HG03378 (cell line): ENCODE results near the gene MAST1.
A peak's percentile ranks its signal among the peaks of the same experiment; 100 is the strongest.
"Not testable (repeated sequence)": the region's sequence is repeated elsewhere in the genome, so short reads cannot be mapped to it uniquely, and the experiment has no call there.

ENCODE experiments used
- ATAC-seq: cut with Tn5 transposase; IDR thresholded peaks from one replicate; pipeline ENCODE4 v1.9.1; 2021; ENCODE audit warnings: mild to moderate bottlenecking, moderate library complexity; ENCODE audit not compliant: unreplicated experiment

The MAST1 gene

DNA sequence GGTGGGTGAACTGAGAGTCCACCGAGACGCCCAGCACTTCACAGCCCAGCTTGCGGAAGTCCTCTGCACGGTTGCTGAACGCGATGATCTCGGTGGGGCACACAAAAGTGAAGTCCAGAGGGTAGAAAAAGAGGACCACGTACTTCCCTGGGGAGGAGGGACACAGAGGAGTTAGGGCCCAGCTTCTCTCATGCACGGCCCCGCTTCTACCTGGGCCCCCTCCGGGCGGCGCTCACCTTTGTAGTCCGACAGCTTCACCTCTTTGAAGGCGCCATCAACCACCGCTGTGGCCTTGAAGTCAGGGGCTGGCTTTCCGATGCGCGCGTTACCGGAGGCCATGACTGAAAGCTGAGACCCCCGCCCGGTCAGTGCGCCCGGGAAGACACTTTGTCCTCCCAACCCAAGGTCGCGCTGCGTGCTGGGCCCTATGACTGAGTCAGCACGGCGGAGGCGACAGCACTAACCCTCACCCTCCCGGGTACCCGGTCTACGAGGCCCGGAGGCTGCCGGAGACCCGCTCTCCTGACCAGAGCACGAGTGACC, 37.3 kb upstream of the MAST1 start:
- ATAC-seq, result no peak

DNA sequence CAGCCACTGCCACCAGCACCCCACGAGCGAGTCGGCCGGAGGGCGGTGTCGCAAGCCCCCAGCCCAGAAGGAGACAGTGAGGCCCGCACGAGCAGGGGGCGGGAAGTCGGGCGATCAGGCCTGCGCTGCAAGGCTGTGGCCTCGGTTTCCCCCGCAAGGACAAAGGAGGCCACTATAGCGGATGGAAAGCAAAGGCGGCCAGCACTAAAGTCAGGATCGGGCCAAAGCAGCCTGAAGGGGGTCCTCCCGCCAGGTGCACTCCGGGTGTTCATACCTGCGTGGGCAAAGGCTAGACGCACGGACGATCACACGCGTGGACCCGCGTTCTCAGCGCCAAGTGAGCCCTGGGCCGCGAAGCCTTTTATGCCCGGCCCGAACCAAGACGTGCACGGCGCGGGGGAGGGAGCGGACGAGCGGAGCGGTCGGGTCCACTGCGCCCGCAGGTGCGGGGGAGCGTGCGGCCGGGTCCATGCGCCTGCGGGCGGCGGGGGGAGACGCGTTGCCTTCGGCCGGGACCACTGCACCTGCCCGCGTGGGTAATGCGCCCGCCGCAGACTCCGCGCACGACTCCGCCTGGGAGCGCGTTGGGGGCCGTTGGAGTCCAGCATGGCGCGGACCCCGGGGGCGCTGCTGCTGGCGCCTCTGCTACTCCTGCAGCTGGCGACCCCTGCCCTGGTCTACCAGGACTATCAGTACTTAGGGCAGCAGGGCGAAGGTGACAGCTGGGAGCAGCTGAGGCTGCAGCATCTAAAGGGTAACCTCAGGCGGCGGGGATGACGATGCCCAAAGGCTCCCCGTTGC, 36.6 kb upstream of the MAST1 start, which contains the start of the genes PRDX2 and THSD8:
Gene PRDX2 (minus strand): TSS at position 335 of the 801 bp plus-strand sequence. CDS start 539 bp downstream, outside the sequence.
Gene THSD8 (plus strand): TSS at position 604 of the 801 bp plus-strand sequence. CDS start 3 bp downstream, at position 607.
- no peak for ATAC-seq

DNA sequence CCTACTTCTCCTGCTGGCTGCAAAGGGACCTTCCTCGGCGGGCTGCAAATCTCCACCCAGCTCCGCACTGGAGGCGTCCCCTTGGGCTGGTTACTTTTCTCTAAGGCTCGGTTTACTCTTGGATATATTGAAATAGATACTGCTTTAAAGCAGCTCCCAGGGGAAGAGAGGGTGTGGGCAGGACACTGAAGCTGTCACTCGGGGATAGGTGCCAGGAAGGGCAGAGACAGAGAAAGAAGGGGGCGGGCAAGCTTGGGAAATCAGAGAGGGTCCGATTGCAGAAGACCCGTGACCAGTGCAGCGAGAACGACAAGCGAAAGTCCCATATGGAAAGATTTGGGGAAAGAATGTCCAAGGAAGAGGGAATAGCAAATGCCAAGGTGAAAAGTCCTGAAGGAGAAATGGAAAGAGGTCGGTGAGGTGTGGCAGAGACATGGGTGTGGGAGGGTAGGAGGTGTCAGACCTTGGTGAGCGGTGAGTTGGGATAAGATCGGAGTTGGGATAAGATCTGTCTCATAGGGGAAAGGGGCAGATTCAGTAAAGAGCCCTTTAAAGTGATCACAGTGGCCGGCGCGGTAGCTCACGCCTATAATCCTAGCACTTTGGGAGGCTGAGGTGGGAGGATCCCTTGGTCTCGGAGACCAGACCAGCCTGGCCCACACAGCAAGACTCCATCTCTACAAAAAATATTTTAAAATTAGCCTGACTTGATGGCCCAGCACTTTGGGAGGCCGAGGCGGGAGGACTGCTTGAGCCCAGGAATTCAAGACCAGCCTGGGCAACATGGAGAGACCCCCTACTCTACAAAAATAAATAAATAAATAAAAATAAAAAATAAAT, 35.8 kb upstream of the MAST1 start:
- ATAC-seq, result no peak

DNA sequence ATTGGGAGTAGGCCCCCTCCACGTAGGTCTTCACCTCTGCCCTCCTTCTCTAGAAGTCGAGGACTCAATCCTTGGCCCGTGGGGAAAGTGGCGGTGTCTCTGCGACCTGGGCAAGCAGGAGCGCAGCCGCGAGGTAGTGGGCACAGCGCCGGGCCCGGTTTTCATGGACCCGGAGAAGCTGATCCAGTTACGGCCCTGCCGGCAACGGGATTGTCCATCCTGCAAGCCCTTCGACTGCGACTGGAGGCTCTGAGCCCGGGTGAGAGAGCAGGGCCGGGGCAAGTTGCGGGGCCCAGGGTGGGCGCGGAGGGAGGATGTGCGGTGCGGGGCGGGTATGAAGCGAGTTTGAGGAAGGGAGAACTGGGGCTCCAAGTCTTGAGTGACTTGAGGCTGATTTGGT, 34.3 kb upstream of the MAST1 start:
- ATAC-seq, result no peak

DNA sequence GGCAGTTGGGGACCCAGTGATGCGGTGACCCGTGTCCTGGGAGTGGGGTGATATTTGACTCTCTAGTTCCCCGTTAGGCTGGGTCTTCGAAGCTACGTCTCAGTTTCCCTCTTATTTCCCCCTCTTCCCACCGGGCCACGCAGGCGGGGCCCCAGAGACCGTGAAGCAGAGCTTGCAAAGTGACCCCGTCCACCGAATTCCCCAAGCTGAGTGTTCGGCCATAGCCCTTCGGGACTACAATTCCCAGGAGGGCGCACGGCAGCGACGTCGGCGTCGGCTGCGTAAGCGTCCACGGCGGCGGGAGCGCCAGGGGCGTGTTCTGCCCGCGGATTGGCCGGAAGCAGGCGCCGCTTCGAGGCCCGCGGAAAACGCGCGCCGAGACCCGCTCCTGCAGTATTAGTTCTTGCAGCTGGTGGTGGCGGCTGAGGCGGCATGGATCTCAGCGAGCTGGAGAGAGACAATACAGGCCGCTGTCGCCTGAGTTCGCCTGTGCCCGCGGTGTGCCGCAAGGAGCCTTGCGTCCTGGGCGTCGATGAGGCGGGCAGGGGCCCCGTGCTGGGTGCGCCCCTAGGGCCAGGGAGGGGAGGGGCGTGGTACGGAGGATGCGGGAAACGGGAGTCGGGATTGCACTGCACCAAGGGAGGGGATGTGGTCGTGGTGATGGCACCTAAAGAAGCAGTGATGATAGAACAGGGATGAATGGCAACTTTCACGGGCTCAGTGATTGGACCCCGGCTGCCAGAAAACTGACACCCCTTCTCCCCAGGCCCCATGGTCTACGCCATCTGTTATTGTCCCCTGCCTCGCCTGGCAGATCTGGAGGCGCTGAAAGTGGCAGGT, 31.9 kb upstream of the MAST1 start, which contains the start of gene RNASEH2A:
Gene RNASEH2A (plus strand): TSS at position 343 of the 840 bp plus-strand sequence. CDS start 90 bp downstream, at position 433.
- peak; percentile 57 for ATAC-seq

DNA sequence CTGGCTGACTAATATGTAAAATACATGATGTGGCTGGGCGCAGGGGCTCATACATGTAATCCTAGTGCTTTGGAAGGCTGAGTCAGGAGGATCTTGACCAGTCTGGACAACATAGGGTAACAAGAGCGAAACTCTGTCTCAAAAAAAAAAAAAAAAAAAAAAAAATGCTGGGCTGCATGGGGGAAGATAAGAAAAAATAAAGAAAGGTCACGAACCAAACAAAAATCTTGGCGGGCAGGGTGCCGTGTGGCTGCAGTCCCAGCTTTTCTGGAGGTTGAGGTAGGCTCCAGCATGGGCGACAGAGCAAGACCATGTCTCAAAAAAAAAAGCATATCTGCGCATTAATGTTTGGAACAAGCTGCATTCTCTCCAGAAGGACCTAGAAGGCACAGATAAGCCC, 23.2 kb upstream of the MAST1 start:
- no peak for ATAC-seq

DNA sequence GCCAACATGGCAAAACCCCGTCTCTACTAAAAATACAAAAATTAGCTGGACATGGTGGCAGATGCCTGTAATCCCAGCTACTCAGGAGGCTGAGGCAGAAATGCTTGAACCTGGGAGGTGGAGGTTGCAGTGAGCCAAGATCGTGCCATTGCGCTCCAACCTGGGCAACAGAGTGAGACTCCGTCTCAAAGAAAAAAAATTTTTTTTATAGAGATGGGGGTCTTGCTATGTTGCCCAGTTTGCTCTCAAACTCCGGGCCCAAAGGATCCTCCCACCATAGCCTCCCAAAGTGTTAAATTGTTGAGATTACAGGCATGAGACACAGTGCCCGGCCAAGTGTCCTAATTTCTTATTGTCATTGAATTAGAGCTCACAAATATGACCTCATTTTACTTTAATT, 21.1 kb upstream of the MAST1 start:
- not testable (repeated sequence) for ATAC-seq

DNA sequence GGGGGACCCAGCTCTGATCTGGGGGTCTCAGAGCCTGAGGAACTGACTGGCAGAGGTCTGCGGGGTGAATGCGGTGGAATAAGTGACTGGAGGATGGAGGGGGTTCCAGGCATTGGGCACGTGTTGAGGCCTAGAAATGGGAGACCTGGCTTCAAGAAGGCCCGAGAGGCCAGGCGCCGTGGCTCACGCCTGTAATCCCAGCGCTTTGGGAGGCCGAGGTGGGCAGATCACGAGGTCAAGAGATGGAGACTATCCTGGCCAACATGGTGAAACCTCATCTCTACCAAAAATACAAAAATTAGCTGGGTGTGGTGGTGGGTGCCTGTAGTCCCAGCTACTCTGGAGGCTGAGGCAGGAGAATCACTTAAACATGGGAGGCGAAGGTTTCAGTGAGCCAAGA, 20.5 kb upstream of the MAST1 start:
- ATAC-seq, result not testable (repeated sequence)

DNA sequence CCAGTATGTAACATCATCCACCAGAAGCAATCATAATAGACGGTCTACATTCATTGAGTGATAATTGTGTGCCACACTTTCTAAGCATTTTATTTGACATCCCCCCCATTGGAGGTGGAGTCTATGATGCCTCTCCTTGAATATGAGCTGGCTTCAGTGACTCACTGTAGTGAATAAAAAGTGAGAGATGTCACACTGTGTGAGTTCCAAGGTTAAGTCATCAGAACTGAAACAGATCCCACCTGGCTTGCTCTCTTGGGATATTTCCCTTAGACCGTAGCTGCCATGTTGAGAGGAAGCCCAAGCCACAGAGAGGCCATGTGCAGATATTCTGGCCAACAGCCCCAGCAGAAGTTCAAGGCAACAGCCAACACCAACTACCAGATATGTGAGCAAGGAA, 16.6 kb upstream of the MAST1 start:
- no peak for ATAC-seq

DNA sequence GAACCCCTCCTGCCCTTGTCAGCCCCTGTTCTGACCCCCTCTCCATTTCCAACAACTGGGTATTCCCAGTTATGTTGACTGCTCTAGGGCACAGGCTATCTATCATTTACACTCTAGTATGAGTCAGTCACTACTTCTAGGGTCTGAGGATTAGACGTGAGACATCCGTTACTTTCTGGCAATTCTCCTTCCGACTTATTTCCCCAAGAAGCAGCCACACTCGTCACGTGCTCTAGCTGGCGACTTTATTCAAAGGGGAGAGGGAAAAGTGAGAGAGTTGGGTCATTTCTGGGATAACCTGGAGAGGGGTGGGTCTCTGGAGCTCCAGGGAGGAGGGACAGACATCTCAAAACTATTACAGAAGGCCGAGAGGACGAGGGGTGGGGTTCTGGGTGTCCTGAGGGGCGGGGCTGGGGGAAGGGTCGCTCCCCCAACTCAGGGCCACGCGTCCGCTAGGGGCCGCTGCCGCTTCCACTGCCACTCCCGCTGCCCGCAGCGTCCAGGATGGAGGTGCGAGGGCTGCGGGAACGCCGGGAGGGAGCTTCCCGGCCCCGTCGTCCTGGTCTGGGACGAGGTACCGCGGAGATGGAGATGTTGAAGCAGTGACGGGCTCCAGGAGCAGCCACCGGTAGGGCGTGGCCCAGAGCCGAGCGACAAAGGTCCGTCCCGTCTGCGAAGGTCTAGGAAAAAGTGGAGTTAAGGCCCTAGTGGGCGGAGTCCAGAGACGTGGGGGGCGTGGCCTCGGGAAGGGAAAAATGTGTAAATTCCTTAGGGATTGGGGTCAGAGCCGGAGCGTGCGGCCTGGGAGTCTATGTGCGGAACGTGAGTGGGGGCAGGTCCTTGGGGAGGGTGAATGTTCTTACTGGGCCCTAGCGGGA, 12.8 kb upstream of the MAST1 start:
- ATAC-seq, result no peak

DNA sequence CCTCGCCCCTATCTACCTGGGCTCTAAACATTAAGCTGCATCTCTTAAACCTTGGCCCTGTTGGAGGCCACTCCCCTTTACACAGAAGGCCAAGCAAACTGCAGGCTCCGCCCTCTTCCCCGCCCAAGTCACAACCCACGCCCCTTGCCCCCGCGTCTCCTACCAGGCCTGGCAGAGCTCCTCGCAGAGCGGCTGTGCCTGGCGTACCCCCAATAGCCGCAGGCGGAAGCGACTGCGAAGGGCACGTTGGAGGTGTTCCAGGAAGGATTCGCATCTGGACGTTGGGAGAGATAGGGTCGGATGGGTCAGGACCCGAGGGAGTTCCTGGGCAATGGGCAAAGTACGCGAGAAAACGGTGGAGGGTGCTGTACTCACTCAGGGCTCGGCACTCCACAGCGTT, 9.8 kb upstream of the MAST1 start:
- ATAC-seq, result no peak

DNA sequence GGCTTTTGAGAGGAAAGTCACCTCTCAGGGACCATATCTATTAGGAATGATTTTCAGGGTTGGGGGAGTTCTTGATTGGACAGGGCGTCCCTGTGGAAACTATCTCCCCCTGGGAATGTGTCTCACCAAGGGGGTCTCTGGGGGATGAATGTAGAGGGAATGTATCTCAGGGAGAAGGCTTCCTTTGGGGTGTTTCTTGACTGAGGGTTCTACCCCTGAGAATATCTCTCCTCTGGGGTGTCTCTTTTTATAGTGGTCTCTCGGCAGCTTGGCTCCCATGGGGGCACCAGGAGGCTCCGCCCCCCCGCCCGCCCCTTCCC, 4.9 kb upstream of the MAST1 start:
- ATAC-seq, result no peak

DNA sequence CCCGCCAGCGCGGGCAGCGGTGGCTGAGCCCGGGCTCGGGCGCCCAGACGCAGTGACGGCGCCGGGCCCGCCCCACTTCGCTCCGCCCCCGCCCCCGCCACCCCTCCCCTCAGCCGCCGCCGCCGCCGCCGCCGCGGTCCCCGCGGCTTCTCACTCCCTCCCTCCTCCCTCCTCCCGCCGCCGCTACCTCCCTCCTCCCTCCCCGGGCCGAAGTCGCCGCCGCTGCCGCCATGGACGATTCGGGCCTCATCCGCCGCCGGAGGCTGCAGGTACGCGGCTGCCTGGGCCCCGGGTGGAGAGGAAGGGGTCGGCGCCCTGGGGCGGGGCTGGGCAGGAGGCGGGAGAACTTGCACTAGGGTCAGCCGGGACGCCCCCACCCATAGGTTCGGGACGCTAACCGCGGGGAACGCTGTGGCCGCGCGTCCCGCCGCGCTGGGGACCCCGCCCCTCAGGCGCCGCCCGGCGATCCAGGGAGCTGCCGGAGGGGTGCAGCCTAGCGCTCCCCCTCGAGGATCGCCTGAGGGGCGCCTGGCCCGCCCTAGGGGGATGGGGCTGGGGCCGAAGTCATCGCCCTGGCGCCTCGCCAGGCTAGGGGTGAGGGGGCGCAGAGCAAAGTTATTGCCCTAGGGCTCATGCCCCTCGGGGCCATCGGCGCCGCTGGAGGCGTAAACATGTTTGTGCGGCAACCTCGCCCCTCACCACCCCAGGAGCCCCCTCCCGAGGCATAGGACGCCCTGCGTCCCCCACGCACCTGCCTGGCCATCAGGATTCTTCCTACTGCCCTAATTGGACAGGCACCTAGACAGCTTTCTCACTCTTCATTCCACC, 4.4 kb upstream of the MAST1 start:
- no peak for ATAC-seq

DNA sequence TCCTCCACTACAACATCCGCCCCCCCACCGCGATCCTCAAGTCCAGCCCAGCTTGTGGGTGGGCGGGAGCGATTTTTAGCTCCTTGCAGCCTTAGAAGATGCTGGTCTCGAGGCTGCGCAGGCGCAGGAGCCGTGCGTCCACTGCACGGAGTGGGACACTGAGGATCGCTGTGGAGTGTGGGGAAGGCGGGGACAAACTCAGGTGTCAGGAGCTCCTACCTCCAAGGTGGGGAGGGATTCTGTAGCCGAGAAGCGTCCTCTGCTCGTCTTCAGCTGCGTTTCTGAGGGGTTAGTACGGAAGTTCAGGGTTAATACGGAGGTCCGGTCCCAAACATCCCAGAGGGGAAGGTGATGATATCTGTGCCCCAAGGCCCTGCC, 3.8 kb upstream of the MAST1 start, which contains the start of gene RTBDN:
Gene RTBDN (minus strand): TSS at position 14 of the 378 bp plus-strand sequence. CDS start 4,600 bp downstream, outside the sequence.
- ATAC-seq, result no peak

DNA sequence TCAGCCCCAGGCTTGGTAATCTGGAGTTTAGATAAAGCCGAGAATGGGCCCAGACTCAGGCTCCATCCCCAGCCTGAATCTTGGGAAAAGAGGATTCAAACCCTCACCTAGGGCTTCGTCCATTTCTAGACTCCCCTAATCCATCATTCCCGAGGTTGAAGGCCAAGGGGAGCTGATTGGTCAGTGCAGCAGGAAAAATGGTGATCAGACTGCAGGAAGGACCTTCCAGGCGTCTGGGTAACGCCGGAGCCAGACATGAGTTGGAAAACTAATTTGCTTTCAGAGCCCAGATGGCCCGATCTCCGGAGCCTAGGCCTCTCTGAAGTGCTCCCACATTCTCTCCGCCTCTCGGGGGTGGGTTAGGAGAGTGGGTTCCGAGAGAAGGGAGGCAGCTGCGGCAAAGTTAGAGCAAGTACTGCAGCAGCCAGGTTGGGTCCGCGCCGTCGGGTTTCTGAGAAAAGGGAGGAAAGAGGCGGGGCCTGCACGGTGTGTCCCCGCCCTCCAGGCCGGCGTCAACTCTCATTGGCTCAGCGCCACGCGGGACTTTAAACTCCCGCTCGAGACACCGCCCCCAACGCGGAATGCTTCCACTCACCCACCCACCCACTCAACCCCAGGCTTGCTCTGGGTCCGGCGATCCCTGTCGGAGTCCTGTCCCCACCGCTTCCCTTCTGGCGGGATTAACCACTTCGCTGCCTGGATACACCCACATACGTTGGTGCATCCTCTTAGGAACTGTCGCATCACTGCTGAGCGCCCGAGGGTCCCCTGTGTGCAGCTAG, 3.1 kb upstream of the MAST1 start:
- no peak for ATAC-seq

DNA sequence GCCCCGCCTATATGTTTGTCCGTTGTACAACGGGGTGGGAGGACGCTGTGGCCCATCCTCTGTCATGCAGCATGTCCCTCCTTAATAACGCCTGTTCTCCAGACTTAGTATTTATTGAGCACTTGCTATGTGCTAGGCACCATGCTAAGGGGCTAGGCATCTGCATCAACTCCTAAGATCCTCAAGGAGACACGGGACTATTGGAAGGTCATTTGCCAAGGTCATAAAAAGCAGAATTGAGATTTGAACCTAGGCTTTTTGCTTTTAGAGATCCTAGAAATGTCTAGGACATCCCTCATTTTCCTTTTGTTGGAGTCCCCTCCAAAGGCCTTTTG, 1.8 kb upstream of the MAST1 start:
- ATAC-seq, result no peak

DNA sequence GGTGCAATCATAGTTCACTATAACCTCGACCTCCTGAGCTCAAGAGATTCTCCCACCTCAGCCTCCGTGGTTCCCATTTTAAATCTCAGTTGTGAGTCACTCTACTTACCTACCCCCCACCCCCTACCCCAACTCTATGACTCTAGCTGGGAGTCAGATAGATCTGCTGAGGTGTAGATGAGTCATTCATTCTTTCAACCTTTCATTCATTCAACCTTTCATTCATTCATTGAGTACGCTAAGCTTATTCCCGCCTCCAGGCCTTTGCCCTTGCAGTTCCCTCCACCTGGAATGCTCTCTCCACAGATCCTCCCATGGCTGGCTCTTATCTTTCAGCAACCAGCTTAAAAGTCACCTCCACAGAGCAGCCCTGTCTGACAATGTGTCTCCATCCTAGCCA, 1.1 kb upstream of the MAST1 start:
- ATAC-seq, result no peak
